GM12872 (cell line): ENCODE data around the gene KRTDAP.

ENCODE experiments used
- TF ChIP-seq, protein P1 (sequence below): IDR thresholded peaks from 3 replicates; pipeline ENCODE4 v1.5.1; 2011; ENCODE audit warnings: low read depth, mild to moderate bottlenecking, low read length, moderate library complexity; ENCODE audit not compliant: insufficient read depth

The KRTDAP gene

DNA sequence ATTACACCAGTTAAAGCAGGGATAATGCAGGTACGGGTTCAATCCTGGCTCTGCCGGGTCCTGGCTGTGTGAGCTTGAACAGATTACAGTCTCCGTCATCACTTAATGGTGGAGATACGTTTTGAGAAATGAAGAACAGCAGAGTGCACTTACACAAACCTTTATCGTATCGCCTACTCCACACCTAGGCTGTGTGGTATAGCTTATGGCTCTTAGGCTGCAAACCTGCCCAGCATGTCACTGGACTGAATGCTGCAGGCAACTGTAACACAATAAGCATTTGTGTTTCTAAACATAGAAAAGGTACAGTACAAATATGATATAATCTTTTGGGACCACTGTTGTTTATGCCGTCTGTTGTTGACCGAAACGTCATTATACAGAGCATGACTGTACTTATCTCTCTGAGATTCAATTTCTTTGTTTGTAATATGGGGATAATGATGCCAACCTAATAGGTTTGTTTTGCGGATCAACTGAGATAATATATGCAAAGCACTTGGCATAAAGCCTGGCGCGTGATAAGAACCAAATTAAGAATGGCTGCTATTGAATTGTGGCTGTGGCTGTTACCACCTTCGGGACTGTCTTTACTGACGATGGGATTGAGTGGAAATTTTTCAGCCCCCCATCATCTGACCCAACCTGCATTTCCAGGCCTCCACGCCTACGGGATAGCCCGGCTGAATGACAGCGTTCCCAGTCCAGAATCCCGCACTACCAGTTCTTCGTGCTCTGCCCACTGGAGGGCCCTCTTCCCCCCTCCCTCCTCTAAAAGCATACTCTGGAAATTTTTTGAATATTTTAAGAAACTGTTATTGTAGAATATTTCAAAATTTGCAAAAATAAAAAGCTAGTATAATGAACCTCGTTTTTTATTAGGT lies 11.2 kb downstream of the KRTDAP start:
- TF ChIP-seq, protein P1, sequence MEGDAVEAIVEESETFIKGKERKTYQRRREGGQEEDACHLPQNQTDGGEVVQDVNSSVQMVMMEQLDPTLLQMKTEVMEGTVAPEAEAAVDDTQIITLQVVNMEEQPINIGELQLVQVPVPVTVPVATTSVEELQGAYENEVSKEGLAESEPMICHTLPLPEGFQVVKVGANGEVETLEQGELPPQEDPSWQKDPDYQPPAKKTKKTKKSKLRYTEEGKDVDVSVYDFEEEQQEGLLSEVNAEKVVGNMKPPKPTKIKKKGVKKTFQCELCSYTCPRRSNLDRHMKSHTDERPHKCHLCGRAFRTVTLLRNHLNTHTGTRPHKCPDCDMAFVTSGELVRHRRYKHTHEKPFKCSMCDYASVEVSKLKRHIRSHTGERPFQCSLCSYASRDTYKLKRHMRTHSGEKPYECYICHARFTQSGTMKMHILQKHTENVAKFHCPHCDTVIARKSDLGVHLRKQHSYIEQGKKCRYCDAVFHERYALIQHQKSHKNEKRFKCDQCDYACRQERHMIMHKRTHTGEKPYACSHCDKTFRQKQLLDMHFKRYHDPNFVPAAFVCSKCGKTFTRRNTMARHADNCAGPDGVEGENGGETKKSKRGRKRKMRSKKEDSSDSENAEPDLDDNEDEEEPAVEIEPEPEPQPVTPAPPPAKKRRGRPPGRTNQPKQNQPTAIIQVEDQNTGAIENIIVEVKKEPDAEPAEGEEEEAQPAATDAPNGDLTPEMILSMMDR, result no peak

DNA sequence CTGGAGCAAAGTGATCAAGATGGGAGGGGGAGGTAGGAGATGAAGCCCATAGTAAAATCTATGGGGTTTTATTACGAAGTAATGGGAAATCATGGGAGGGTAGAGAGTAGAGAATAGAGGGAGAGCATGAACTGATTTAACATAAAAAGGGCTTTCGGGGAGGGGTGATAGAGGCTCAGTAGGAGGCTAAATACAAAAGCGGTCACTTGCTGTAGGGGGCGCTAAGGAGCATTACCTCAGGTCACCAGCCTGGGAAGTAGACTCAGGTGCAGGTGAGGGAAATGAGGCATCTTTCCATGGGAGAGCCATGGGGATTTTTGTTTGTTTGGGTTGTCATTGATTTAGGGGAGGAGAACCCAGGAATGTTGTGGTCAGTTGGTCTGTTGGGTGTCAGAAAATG lies 14.1 kb downstream of the KRTDAP start:
- TF ChIP-seq, protein P1, result peak; percentile 52

DNA sequence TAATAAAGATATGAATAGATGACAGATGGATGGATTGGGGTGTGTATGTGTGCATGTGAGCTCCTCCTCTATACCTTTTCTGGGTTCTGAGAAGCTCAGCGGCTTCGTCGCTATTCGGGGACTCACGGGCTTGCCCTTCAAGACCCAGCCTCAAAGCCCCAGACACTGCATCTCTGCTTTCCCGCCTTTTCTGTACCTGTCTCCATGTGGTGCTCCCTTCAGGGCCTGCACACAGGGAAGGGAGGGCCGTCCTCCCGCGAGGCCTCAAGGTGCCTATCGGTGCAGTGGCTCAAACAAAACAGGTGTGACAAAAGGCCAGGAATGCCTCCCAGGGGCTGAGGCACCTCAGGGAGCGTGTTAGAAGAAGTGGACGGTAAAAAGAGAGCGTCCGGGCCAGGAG lies 16.2 kb downstream of the KRTDAP start:
- TF ChIP-seq, protein P1, result no peak

DNA sequence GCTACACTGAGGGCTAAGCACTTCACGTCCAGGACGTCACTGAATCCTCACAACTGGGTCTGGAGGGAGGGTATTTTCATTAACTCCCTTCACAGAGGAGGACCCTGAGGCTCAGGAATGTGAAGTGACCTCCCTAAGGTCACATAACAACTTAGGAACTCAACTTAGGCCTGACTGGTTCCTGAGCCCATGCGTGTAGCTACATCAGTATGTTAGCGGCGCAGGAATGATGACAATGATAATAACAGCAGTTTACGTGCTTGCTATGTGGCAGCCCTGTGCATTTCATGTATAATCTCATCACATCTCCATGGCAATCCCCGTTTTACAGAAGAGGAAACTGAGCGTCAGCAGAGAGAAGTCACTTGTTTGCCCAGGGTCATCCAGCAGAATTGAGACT lies 18.3 kb downstream of the KRTDAP start:
- TF ChIP-seq, protein P1, result no peak

DNA sequence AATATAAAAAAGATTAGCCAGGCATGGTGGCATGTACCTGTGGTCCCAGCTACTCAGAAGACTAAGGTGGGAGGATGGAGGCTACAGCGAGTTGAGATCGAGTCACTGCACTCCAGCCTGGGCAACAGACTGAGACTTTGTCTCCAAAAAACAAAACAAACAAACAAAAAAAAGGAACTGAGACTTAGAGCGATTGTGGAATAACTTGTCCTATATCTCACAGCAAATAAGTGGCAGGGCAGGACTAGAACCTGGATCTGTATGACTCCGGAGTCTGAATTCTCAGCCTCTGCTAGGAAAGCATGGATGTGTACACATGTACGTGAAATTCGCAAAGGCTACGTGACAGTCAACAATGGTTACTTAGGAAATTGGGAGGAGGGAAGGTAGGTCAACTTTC lies 20.1 kb downstream of the KRTDAP start:
- TF ChIP-seq, protein P1, result no peak

DNA sequence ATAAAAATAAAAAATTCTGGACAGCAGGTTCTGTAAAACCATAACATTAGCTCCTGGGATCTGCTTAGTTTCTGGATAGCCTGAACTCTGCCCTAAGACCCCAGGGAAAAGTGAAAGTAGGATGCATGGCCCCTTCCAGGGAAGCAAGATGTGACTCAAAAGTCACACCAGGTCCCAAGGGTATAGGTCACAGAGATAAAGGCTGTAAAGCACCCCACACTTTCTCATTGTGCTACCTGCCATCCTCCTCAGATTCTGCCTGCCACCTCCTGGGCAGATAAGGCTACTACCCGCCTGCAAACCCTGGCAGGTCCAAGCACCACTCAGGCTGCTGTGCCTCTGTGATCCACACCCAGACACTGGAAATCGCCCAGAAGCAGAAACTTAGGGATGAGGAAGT lies 21.6 kb downstream of the KRTDAP start:
- TF ChIP-seq, protein P1, result peak; percentile 95

DNA sequence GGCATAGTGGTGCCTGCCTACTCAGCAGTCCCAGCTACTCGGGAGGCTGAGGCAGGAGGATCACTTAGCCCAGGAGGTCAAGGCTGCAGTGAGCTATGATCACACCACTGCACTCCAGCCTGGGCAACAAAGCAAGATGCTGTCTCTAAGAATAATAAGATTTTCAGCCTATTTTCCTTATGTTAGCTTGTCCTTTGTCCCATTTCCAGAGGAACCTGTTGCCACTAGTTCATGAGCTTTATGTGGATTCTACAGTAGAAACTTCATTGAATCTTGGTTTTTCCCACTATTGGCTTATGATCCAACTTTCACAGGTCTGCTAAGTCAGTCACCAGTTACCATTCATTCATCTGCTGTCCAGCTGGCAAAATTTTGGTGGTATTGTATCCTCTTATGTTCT lies 24.0 kb downstream of the KRTDAP start:
- TF ChIP-seq, protein P1, result no peak
